NOMO-1 (cell line): Measurements from ENCODE around the gene NPM3.
"Not testable (repeated sequence)": the region's sequence is repeated elsewhere in the genome, so short reads cannot be mapped to it uniquely, and the experiment has no call there.

Experiments used
- DNase-seq, 2 experiments: peaks; one replicate each; lab custom pipeline; 2025; ENCODE audit not compliant: unreplicated experiment in 2 of 2; lab: John Stamatoyannopoulos, UW

The NPM3 gene

DNA sequence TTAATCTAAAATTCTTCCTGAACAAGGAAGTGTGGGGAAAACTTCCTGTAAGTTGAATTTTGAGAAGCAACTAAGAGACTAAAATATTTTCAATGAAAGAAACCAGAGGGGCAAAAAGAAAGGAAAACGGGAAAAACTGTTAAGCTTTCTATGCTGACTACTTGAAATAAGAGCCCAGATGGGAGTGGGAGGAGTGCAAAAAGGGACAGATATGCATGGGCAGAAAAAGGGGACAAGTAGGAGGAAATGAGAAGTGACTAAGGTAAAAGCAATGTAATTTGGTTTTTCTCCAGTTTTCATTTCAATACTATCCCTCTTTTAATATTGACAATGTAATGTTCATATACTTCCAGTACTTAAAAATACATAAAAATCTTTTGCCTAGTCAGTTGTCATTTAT is 23.9 kb upstream of the NPM3 start:
- DNase-seq: no peak

GRCh38 chr10:101803511-101803910 is 20.3 kb upstream of the NPM3 start:
- no peak for DNase-seq

DNA sequence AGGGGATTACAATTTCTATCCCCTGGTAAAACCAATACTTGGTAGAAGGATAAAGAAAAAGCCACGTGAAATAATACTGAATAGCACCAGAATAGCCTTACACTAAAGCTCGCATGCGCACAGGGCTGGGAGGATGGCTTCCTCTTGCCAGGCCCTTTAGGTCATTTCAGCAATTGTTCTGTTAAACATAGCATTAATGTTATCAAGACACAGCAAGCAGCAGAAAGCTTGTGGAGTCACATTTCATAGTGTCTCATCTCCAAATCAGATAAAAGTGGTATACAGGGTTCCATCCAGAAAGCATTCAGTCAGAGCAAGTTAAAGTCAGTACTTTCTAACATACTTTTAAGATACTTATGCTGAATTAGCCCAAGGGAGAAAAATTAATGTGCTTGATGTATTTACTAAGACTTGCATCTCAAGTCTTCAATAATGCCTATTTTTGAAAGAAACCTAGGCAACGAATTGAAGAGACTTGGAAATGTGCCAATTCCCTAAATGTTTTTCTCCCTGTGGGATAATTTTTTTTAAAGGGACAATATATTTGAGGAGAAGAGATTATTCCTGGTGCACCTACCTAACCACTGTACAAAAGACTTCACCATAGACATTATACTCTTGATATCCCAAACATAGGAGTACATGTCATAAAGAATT is 14.3 kb upstream of the NPM3 start:
- DNase-seq: no peak

DNA sequence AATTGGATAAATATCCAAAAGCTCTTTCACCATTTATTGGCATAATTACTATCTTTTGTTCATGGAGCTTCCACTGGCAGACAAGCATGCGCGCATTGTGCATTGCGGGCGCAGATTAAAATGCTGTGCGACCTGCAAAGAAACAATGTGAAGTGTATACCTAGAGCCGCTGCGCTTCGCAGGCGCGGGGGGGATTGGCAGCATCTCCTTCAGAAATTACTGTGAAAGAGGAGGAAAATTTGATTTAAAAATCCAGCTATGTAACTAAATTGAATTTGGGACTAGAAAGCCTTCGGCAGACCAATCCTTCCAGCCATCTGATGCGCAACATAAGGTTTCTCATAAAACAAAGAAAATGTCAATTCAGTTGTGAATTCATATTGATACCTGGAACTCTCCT is 10.3 kb upstream of the NPM3 start:
- no peak for DNase-seq

DNA sequence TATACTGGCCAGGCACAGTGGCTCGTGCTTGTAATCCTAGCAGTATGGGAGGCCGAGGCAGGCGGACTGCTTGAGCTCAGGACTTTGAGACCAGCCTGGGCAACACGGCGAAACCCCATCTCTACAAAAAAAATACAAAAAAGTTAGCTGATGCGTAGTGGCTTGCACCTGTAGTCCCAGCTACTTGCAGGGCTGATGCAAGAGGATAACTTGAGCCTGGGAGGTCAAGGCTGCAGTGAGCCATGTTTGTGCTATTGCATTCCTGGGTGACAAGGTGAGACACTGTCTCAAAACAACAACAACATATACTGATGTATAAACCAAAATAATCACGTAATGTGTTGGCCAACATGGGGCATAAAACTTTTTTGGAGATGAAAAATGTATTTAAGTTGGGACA is 6.4 kb upstream of the NPM3 start:
- DNase-seq: no peak

- not testable (repeated sequence) for DNase-seq
Observed at GRCh38 chr10:101789231-101789630, 6.0 kb upstream of the NPM3 start.

- DNase-seq: no peak
Observed at GRCh38 chr10:101785801-101786200, 2.6 kb upstream of the NPM3 start.

- no peak for DNase-seq
Observed at GRCh38 chr10:101784558-101784957, 1.3 kb upstream of the NPM3 start.

DNA sequence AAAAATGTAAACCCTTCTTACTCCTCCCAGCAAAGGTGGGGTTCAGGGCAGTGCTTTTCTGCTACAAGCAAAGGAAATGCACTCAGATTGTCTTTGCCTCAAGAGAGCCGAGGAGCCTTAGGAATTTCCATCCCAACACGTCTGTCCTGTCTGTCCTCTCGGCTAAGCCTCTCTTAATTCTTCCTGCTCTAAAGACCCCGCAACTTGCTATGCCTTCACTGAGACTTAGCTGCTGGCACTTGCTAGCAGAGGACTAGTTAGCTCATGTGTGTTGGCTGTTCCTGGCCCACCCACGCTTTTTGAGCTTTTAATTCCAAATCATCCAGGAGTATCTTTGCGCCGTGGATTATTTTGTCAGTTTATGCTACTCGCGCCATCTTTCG is 481 bp upstream of the NPM3 start:
- DNase-seq: no peak

DNA sequence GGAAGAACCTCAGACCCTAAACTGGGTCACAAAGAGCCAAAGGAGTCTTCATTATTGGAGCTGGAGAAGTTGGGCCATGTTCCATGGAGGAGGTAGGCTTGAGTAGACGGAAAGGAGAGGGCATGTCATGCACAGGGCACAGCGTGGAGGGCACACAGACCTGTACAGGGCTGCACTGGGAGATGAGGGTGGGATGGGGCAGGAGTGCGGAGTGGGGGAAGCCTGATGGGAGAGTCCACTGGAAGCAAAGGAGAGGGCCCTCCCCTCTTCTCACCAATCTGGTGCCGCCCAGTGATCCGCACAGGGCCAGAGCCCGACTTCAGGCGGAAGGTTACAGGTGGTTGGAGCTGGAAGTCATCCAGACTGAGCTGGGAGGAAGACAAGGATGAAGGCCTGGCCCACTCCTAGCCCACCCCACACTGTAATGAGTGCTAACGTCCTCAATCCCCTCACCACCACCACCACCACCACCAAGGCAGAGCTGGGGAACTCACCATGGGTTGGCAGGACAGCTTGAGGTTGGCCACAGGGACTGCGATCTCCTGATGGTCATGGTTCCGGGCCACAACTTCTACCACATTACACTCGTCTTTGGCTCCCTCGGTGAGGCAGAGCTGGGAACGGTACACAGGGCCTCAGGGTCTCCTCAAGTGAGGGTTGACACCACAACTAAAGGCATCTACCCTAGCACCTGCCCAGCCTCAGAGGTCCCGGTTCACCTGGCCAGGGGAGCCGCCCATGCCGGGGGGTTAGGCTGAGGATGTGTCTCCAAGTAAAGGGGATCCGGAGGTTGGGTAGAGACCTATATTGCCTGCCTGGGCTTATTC is 1.0 kb downstream of the NPM3 start:
- DNase-seq: no peak

GRCh38 chr10:101781655-101781983 is 1.6 kb downstream of the NPM3 start:
- DNase-seq: no peak

- peak; percentile 49 to 67 for DNase-seq
Observed at GRCh38 chr10:101780818-101781654, 2.2 kb downstream of the NPM3 start.

DNA sequence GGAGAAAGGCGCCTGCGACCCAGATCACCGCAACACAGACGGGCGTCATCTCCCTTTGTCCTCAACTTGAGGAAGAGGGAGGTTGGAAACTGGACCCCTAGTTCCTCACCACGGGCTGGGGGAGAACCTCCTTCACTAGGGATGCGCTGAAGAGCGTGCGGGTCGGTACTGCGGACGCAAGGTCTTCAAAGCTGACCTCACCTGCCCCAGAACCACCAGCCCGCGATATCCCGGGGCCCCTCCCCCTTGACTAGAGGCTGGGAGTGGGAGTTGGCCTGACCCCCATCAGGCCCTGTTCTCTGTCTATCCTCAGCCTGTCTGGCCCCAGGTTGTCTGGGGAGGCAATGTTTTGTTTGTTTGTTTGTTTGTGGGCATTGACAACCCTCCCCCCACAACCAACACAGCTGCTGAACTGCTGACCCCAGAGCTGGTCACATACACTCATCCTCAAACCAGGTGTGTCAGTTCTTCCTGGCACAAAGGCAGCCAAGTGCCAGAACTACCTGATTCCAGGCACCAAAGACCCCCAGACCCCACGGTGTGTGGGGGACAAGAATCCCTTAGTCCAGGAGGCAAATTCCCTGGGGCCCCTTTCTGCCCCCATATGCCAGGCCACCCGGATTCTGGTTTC is 2.9 kb downstream of the NPM3 start:
- no peak for DNase-seq

- DNase-seq: peak; percentile 43 to 51
Observed at GRCh38 chr10:101779544-101780186, 3.6 kb downstream of the NPM3 start.

GRCh38 chr10:101778781-101779543 is 4.3 kb downstream of the NPM3 start:
- no peak for DNase-seq

DNA sequence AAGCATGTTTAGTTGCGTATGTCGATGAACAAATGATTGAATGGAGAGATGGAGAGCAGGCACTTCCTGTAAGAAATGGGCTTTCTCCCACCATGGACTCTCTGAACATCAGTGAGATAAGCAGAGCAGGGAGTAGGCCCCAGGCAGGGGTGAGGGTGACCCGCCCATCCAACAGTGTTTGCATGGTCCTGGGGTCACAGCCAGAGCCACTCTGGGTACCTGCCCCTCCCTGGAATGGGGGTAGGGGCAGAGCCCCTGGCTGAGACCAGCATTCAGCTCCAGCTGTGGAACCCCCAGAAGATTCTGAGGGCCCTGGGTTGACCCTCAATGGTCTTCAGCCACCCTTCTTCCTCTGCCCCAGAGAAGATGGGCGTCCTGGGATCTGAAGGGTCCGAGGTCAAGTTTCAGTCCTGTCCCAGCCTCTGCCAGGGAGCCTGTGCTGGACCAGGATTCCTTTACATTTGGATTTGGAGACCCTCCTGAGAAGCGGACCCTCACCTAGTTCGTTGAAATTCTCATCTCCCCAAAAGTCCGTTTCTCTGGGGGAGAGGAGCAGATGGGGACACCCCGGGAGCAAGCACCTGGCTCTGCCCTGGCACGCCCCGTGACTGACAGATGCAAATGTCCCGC is 5.0 kb downstream of the NPM3 start:
- DNase-seq: no peak

DNA sequence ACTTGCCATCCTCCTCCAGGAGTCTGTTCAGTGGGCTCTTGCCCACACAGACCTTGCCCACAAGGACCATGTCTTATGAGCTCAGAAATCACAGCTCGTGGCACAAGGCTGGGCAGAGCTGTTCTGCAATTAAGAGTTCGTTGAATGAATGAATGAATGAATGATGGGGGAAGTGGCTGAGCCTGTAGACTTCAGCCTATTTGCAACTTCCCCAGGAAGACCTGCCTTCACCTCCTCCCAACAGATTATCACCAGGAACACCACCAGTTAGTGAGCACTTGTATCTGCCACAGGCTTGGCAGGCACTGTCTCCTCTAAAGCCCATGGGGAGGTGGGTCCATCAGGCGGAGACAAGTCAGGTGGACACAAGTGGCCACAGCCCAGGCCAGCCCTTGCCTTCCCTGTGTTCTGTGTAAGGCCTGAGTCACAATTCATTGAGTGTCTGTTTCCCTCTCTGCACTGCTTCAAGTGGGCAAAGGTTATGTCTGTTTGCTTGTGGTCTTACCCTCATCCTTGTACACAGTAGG is 5.6 kb downstream of the NPM3 start:
- DNase-seq: no peak

DNA sequence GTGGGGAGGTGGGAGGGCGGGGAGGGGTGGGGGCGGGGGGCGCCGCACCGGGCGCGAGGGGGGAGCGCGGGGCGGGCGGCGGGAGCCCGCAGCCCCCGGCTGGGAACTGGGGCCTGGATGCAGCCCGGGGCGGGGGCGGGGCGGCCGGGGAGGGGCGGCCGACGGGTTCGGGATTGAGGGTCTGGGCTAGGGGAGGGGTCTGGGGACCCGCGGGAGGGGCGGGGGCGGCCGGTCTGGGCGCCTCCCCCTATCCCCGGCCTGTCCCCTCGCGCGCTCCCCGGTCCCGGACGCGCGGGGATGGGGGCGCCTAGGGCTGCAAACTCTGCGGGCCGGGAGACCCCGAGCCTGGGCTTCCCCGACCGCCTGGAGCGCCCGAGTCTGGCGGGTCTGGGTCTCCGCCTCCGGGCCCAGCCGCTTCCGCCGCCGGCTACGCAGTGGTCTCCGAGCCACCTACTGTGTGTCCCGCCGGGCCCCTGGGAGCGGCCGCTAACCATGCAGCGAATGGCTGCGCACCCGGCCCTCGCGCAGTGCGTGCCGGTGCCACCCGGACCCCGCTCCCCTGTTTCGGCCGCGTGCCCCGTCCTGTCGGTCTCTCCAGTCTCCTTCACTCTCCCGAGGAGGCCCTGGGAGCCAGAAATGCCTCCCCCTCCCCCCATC is 7.0 kb downstream of the NPM3 start:
- no peak for DNase-seq
